WERI-Rb-1 (cell line): ENCODE measurements around the gene STOML1.
A peak's percentile ranks its signal among the peaks of the same experiment; 100 is the strongest.
"Not testable (repeated sequence)": the region's sequence is repeated elsewhere in the genome, so short reads cannot be mapped to it uniquely, and the experiment has no call there.

Experiments
- DNase-seq: peaks from one replicate; pipeline ENCODE4 v3.0.0-alpha.2; 2020
- H3K27ac ChIP-seq: fragments of 250-450 bp; sonication (Bioruptor Pico); 2 replicates; pipeline ENCODE4 v1.5.1; 2020; ENCODE audit warnings: mild to moderate bottlenecking, moderate library complexity
- H3K27me3 ChIP-seq: fragments of 250-450 bp; sonication (Bioruptor Pico); 2 replicates; pipeline ENCODE4 v1.5.1; 2021; ENCODE audit warnings: mild to moderate bottlenecking, low read depth, moderate library complexity; ENCODE audit not compliant: insufficient read depth, severe bottlenecking
- H3K36me3 ChIP-seq: fragments of 250-450 bp; sonication (Bioruptor Pico); 2 replicates; pipeline ENCODE4 v1.5.1; 2020; ENCODE audit warnings: mild to moderate bottlenecking, moderate library complexity
- H3K4me3 ChIP-seq: 2 replicates; pipeline ENCODE4 v1.5.1; 2011; ENCODE audit warnings: low read depth, mild to moderate bottlenecking, control low read depth, low read length
- H3K9me3 ChIP-seq: fragments of 250-450 bp; sonication (Bioruptor Pico); 2 replicates; pipeline ENCODE4 v1.5.1; 2021; ENCODE audit warnings: mild to moderate bottlenecking, moderate library complexity; ENCODE audit not compliant: severe bottlenecking
- CTCF ChIP-seq: IDR thresholded peaks from 2 replicates; pipeline ENCODE4 v1.5.1; 2011; ENCODE audit warnings: low read depth, mild to moderate bottlenecking, control low read depth, inconsistent platforms, low read length

STOML1 gene

DNA sequence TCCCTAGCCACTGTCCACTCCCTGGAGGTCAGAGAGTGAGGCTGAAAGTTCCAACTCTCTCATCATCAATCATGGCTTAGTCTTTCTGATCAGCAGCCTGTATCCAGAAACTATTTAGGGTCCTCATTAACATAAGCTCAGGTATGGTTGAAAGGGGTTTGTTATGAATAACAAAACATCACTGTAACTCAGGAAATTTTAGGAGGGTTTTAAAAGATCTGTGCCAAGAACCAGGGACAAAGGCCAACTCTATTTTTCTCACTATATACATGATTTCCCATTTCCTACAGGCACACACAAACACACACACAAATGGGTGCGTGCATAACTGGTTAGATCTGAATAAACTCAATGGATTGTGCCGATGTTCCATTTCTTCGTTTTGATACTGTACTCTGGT lies 23.6 kb downstream of the STOML1 start:
- no peaks in the 10 kb centered on the region for H3K27me3 ChIP-seq
- TF ChIP-seq CTCF = no peak
- H3K27ac ChIP-seq = no peak overlapping the region
- H3K4me3 ChIP-seq = no peak overlapping the region
- no peaks in the 10 kb centered on the region for H3K36me3 ChIP-seq
- no peaks in the 10 kb centered on the region for H3K9me3 ChIP-seq
- no peak for DNase-seq

DNA sequence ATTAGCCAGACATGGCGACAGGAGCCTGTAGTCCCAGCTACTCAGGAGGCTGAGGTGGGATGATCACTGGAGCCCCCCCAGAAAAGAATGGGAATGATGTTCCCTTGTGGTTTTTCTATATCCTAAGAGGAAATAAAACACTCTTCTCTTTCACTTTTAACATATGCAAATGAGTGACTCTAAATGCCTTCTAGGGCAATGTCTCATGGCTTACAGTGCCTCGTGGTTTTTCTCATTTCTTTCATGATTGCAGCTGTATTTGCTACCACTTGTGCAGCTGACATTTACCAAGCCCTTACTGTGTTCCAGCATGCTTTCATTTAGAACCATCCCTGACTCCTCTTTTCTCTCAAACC lies 26.4 kb downstream of the STOML1 start:
- Histone ChIP-seq H3K9me3 (no peaks in the 10 kb centered on the region), H3K27me3 (no peaks in the 10 kb centered on the region), H3K4me3 (no peak overlapping the region), H3K27ac (no peak overlapping the region), H3K36me3 (no peaks in the 10 kb centered on the region)
- no peak for DNase-seq
- TF ChIP-seq CTCF = no peak

GRCh38 chr15:73965094-73965757 lies 26.9 kb downstream of the STOML1 start:
- Histone ChIP-seq H3K4me3 (no peak overlapping the region), H3K9me3 (no peaks in the 10 kb centered on the region), H3K27ac (peak overlapping the region; percentile 59), H3K36me3 (no peaks in the 10 kb centered on the region), H3K27me3 (no peaks in the 10 kb centered on the region)
- no peak for TF ChIP-seq CTCF
- no peak for DNase-seq

GRCh38 chr15:73964736-73965093 lies 27.4 kb downstream of the STOML1 start:
- H3K36me3 ChIP-seq = no peaks in the 10 kb centered on the region
- H3K27ac ChIP-seq = peak overlapping the region; percentile 59
- peak; percentile 95 for TF ChIP-seq CTCF
- no peaks in the 10 kb centered on the region for H3K9me3 ChIP-seq
- H3K27me3 ChIP-seq = no peaks in the 10 kb centered on the region
- DNase-seq = peak; percentile 87
- H3K4me3 ChIP-seq = no peak overlapping the region

DNA sequence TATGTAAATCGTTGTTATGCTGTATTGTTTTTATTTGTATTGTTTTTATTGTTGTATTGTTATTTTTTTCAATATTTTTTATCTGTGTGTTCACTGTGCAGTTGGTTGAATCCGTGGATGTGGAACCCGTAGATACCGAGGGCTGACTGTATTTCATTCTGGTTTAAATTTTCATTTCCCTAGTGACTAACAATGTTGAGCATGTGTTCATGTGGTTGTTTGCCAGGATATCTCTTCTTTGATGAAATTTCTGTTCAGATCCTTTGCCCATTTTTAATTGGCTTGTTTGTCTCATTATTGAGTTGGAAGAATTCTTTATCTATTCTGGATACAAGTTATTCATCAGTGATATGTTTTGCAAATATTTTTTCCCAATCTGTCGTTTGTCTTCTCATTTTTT lies 29.7 kb downstream of the STOML1 start:
- Histone ChIP-seq H3K4me3 (no peak overlapping the region), H3K27ac (no peak overlapping the region), H3K36me3 (no peaks in the 10 kb centered on the region), H3K27me3 (no peaks in the 10 kb centered on the region), H3K9me3 (no peaks in the 10 kb centered on the region)
- no peak for DNase-seq
- no peak for TF ChIP-seq CTCF

DNA sequence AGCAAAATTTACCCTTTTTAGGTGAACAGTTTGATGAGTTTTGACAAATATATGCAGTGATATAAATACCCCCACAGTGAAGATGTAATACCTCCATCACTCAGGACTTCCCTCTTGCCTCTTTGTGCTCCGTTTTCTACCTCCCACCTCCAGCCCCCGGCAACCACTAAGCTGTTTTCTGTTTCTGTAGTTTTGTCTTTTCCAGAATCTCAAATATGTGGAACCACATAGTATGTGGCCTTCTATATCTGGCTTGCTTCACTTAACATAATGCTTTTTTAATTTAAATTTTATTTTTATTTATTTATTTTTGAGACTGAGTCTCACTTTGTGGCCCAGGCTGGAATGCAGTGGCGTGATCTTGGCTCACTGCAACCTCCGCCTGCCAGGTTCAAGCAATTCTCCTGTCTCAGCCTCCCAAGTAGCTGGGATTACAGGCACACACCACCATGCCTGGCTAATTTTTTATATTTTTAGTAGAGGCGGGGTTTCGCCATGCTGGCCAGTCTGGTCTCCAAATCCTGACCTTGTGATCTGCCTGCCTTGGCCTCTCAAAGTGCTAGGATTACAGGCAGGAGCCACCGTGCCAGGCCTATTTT lies 31.5 kb downstream of the STOML1 start:
- H3K27me3 ChIP-seq, DNase-seq, H3K36me3 ChIP-seq, H3K27ac ChIP-seq, H3K4me3 ChIP-seq, H3K9me3 ChIP-seq: not testable (repeated sequence)
